HepG2 (cell line): Measurements from ENCODE around the gene CAMK1D. TPM values are rescaled to one million over a fixed set of nuclear protein-coding genes. Genes with fewer than 3 reads are reported as not detected.

Experiments used
- ATAC-seq: fragments of 200-7000 bp; cut with Tn5 transposase; 3 replicates; pipeline ENCODE4 v1.9.1; 2020; ENCODE audit warnings: mild to moderate bottlenecking, moderate library complexity
- BruUV-seq: library from RNA; stranded (reverse); fragments of 400-500 nt; replicated peaks from 2 replicates; lab custom pipeline; 2021; lab: Mats Ljungman, UMichigan
- CTCF ChIA-PET: fragments of 300-600 bp; formaldehyde crosslinking; extraction: SDS; loops from one replicate; lab custom pipeline; 2021; ENCODE audit warnings: low total read pairs, inconsistent platforms, low intra/inter-chr PET ratio; lab: Yijun Ruan, JAX
- POLR2A ChIA-PET: fragments of 350-600 bp; sonication (Branson Sonifier 250); formaldehyde crosslinking; loops from one replicate; lab custom pipeline; 2020; ENCODE audit warnings: antibody characterized with exemption, inconsistent platforms; lab: Yijun Ruan, JAX
- DNase-seq: peaks from one replicate; pipeline ENCODE4 v3.0.0-alpha.2; 2015; ENCODE audit warnings: low spot score
- FAIRE-seq: peaks from 3 replicates; lab custom pipeline; 2011; peaks lifted over from hg19 to GRCh38; lab: Jason Lieb, UNC
- H2AFZ ChIP-seq: one replicate; pipeline ENCODE4 v1.6.1; 2011; ENCODE audit warnings: low read length, inconsistent platforms
- H3K27ac ChIP-seq: fragments of 300-600 bp; 3 replicates; pipeline ENCODE4 v1.8.0; 2011; ENCODE audit warnings: mixed run types, mild to moderate bottlenecking, mixed read lengths, low read length, inconsistent platforms; ENCODE audit not compliant: insufficient read depth; ENCODE audit errors: extremely low read length
- H3K27me3 ChIP-seq, 2 experiments: fragments of 200-600 bp in 1 of 2; 2 replicates in 1 of 2; 3 replicates in 1 of 2; pipeline versions ENCODE4 v1.6.0 to v1.8.0; 2011; ENCODE audit warnings: low read length in 2 of 2, mild to moderate bottlenecking in 2 of 2, moderate library complexity in 2 of 2, inconsistent platforms in 1 of 2; ENCODE audit not compliant: insufficient read depth in 2 of 2, control insufficient read depth in 1 of 2
- H3K36me3 ChIP-seq, 2 experiments: fragments of 200-600 bp in 1 of 2; replicated peaks in 1 of 2; 2 replicates in 1 of 2; 3 replicates in 1 of 2; pipeline versions ENCODE4 v1.5.1 to v1.8.0; 2011; ENCODE audit warnings: low read length in 2 of 2, inconsistent platforms in 1 of 2; ENCODE audit not compliant: insufficient read depth in 2 of 2, control insufficient read depth in 1 of 2
- H3K4me1 ChIP-seq: 2 replicates; pipeline ENCODE4 v1.5.1; 2012; ENCODE audit warnings: low read length, inconsistent platforms; ENCODE audit not compliant: insufficient read depth
- H3K4me2 ChIP-seq: 2 replicates; pipeline ENCODE4 v1.6.0; 2011; ENCODE audit warnings: low read depth, low read length, inconsistent platforms
- H3K4me3 ChIP-seq, 3 experiments: fragments of 200-600 bp in 1 of 3; sonication (generic), shearing (Covaris generic) in 1 of 3; replicated peaks in 1 of 3; 2 replicates each; pipeline ENCODE4 v1.5.1; 2011 to 2016; ENCODE audit warnings: low read length in 3 of 3, inconsistent platforms in 2 of 3, low read depth in 2 of 3, mild to moderate bottlenecking in 2 of 3, control low read depth in 1 of 3, mixed read lengths in 1 of 3; ENCODE audit not compliant: insufficient read depth in 1 of 3
- H3K79me2 ChIP-seq: one replicate; pipeline ENCODE4 v1.6.1; 2011; ENCODE audit warnings: low read length, inconsistent platforms; ENCODE audit not compliant: insufficient read depth
- H3K9ac ChIP-seq: 2 replicates; pipeline ENCODE4 v1.6.0; 2011; ENCODE audit warnings: mild to moderate bottlenecking, low read depth, low read length, inconsistent platforms; ENCODE audit not compliant: insufficient read depth
- H3K9me3 ChIP-seq: 2 replicates; pipeline ENCODE4 v1.5.1; 2012; ENCODE audit warnings: mild to moderate bottlenecking, low read length
- H4K20me1 ChIP-seq: 2 replicates; pipeline ENCODE4 v1.6.0; 2011; ENCODE audit warnings: inconsistent platforms, mild to moderate bottlenecking, low read length, moderate library complexity; ENCODE audit not compliant: insufficient read depth
- CBX1 ChIP-seq: IDR thresholded peaks from one replicate; pipeline ENCODE4 v1.6.1; 2016; ENCODE audit warnings: antibody characterized with exemption, low read depth
- CREB1 ChIP-seq, 2 experiments: fragments of 450-650 bp in 1 of 2; IDR thresholded peaks; 2 replicates each; pipeline ENCODE4 v1.6.1; 2016 to 2017; ENCODE audit warnings: control low read depth in 1 of 2, mild to moderate bottlenecking in 1 of 2, missing compliant biosample characterization in 1 of 2, missing genetic modification characterization in 1 of 2
- MTF2 ChIP-seq: sonication (generic); formaldehyde crosslinking; IDR thresholded peaks from 2 replicates; pipeline ENCODE4 v1.5.0; 2020; ENCODE audit warnings: missing genetic modification reagents, borderline replicate concordance
- NFE2L1 ChIP-seq: sonication (generic); formaldehyde crosslinking; IDR thresholded peaks from 2 replicates; pipeline ENCODE4 v1.4.0; 2020; ENCODE audit warnings: missing genetic modification reagents, mild to moderate bottlenecking, borderline replicate concordance
- NKX3-1 ChIP-seq: sonication (generic); formaldehyde crosslinking; IDR thresholded peaks from 2 replicates; pipeline ENCODE4 v1.5.0; 2020; ENCODE audit warnings: missing genetic modification reagents
- RAD21 ChIP-seq: fragments of 450-650 bp; formaldehyde crosslinking; IDR thresholded peaks from 2 replicates; pipeline ENCODE4 v1.5.0; 2020; ENCODE audit warnings: mild to moderate bottlenecking
- SOX6 ChIP-seq, 2 experiments: fragments of 450-650 bp in 1 of 2; sonication (generic) in 1 of 2; formaldehyde crosslinking in 1 of 2; IDR thresholded peaks; 2 replicates each; pipeline versions ENCODE4 v1.4.0 to v1.6.1; 2017 to 2020; ENCODE audit warnings: antibody characterized with exemption in 1 of 2, mild to moderate bottlenecking in 1 of 2, missing genetic modification reagents in 1 of 2
- ZNF563 ChIP-seq: sonication (generic); formaldehyde crosslinking; IDR thresholded peaks from 2 replicates; pipeline ENCODE4 v1.8.0; 2022; ENCODE audit warnings: mild to moderate bottlenecking, moderate library complexity, missing genetic modification reagents
- ZNF883 ChIP-seq: sonication (generic); formaldehyde crosslinking; IDR thresholded peaks from 2 replicates; pipeline ENCODE4 v1.5.1; 2020; ENCODE audit warnings: mild to moderate bottlenecking, missing genetic modification reagents; ENCODE audit errors: not compliant biosample characterization
- WGBS: methylation state at CpG from one replicate; pipeline ENCODE4 v1.1.6; 2017; ENCODE audit warnings: low lambda C conversion rate; 5-methylcytosine and 5-hydroxymethylcytosine counted together
- in situ Hi-C: cut with HindIII; loops from 2 replicates; pipeline ENCODE4 v1.10.0; 2017; ENCODE audit warnings: low pct_unique_long_range_greater_than_20kb; ENCODE audit not compliant: extremely low pct_ligation_motif_present
- intact Hi-C: fragments of 100-400 bp; cut with micrococcal nuclease; formaldehyde crosslinking; loops from one replicate; pipeline ENCODE4 v1.10.0; 2022; ENCODE audit not compliant: unreplicated experiment
- polyA plus RNA-seq, 8 experiments: library from polyadenylated mRNA; depleted of rRNA in 3 of 8; stranded (reverse) in 7 of 8; unstranded in 1 of 8; fragments of >200 nt; fragmentation: Illumina TruSeq in 4 of 8; extraction: Trizol in 4 of 8; gene quantifications; 2 replicates each; pipeline versions ENCODE4 v1.2.1 to v1.2.3, GENCODE V29; 2011 to 2016; ENCODE audit warnings: low read depth in 4 of 8, missing spikeins in 1 of 8, mixed read lengths in 1 of 8; ENCODE audit not compliant: insufficient read depth in 1 of 8
- total RNA-seq, 5 experiments: library from RNA; depleted of rRNA; stranded (reverse); fragments of >200 nt; fragmentation: Illumina TruSeq; extraction: Trizol; gene quantifications; 2 replicates each; pipeline ENCODE4 v1.2.3, GENCODE V29; 2016; ENCODE audit warnings: low read depth in 1 of 5
- TF ChIP-seq, protein P1 (sequence below): sonication (generic); formaldehyde crosslinking; IDR thresholded peaks from 2 replicates; pipeline ENCODE4 v1.4.0; 2020; ENCODE audit warnings: mild to moderate bottlenecking, missing genetic modification reagents, borderline replicate concordance
- TF ChIP-seq, protein P2 (sequence below): sonication (generic); formaldehyde crosslinking; IDR thresholded peaks from 2 replicates; pipeline ENCODE4 v1.4.0; 2020; ENCODE audit warnings: missing genetic modification reagents, borderline replicate concordance
- TF ChIP-seq, protein P3 (sequence below): sonication (generic); formaldehyde crosslinking; IDR thresholded peaks from 2 replicates; pipeline ENCODE4 v1.8.0; 2022; ENCODE audit warnings: missing genetic modification reagents, low read depth, mild to moderate bottlenecking, borderline replicate concordance

The CAMK1D gene
- total and polyA plus RNA-seq, 2 of the 13 experiments (the other 11 are each of a cell fraction or from before 2014, with no cell fraction given) = under 0.01 TPM; not detected in 1

DNA sequence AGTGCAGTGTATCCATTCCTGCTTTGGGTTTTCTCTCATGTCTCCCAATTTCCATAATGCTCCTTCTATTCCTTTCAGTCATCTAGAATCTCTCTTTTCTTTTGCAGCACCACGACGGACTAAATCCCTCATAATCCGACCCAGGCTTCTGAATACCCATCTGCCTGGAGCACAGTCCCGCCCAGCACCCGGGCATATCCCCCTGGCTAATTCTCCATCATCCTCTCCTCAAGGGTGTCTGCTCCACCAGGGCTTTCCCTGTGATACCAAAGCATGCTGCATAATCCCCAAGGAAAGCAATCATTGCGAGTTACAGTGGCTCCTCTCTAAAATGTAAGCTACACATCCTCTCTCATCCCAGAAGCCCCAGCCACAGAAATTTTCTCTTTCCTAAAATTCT lies 330.3 kb downstream of the CAMK1D start:
- peaks cover 0 to 1% of the 10 kb centered on the region in 2 experiments; a peak in 1 of 5 replicates for H3K27me3 ChIP-seq
- FAIRE-seq (no peak), ATAC-seq (no peak), DNase-seq (no peak)
- BruUV-seq = no TSS peak
- no peak overlapping the region for H3K9ac ChIP-seq
- H3K9me3 ChIP-seq = no peaks in the 10 kb centered on the region
- no peak overlapping the region for H3K4me3 ChIP-seq
- no peak overlapping the region for H3K27ac ChIP-seq
- no peak overlapping the region for H2AFZ ChIP-seq
- no peaks in the 10 kb centered on the region for H3K36me3 ChIP-seq
- no peaks in the 10 kb centered on the region for H3K79me2 ChIP-seq
- no peaks in the 10 kb centered on the region for H4K20me1 ChIP-seq
- no peak overlapping the region for H3K4me2 ChIP-seq
- ChIA-PET POLR2A (no interaction called here), CTCF (no interaction called here)
- in situ Hi-C loops = no loop called here
- TF ChIP-seq CBX1 (no peak), NFE2L1 (CRISPR knock-in tag) (no peak), NKX3-1 (CRISPR knock-in tag) (no peak), SOX6 (IDR thresholded peaks at IDR 0.05) (no peak), SOX6 (CRISPR knock-in tag; IDR thresholded peaks at IDR 0.05) (no peak), ZNF883 (CRISPR knock-in tag) (no peak), ZNF563 (CRISPR knock-in tag) (no peak), CREB1 (IDR thresholded peaks at IDR 0.05) (no peak), CREB1 (CRISPR knock-in tag; IDR thresholded peaks at IDR 0.05) (no peak), RAD21 (CRISPR knock-in tag) (no peak), MTF2 (CRISPR knock-in tag) (no peak)
- TF ChIP-seq, protein P1, sequence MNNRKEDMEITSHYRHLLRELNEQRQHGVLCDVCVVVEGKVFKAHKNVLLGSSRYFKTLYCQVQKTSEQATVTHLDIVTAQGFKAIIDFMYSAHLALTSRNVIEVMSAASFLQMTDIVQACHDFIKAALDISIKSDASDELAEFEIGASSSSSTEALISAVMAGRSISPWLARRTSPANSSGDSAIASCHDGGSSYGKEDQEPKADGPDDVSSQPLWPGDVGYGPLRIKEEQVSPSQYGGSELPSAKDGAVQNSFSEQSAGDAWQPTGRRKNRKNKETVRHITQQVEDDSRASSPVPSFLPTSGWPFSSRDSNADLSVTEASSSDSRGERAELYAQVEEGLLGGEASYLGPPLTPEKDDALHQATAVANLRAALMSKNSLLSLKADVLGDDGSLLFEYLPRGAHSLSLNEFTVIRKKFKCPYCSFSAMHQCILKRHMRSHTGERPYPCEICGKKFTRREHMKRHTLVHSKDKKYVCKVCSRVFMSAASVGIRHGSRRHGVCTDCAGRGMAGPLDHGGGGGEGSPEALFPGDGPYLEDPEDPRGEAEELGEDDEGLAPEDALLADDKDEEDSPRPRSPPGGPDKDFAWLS (CRISPR knock-in tag) = no peak
- TF ChIP-seq, protein P2, sequence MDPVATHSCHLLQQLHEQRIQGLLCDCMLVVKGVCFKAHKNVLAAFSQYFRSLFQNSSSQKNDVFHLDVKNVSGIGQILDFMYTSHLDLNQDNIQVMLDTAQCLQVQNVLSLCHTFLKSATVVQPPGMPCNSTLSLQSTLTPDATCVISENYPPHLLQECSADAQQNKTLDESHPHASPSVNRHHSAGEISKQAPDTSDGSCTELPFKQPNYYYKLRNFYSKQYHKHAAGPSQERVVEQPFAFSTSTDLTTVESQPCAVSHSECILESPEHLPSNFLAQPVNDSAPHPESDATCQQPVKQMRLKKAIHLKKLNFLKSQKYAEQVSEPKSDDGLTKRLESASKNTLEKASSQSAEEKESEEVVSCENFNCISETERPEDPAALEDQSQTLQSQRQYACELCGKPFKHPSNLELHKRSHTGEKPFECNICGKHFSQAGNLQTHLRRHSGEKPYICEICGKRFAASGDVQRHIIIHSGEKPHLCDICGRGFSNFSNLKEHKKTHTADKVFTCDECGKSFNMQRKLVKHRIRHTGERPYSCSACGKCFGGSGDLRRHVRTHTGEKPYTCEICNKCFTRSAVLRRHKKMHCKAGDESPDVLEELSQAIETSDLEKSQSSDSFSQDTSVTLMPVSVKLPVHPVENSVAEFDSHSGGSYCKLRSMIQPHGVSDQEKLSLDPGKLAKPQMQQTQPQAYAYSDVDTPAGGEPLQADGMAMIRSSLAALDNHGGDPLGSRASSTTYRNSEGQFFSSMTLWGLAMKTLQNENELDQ (CRISPR knock-in tag) = no peak
- TF ChIP-seq, protein P3, sequence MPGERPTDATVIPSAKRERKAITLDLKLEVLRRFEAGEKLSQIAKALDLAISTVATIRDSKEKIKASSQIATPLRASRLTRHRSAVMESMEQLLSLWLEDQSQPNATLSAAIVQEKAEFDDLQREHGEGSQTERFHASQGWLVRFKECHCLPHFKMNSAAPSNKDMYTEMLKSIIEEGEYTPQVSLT (CRISPR knock-in tag) = no peak
- H3K4me1 ChIP-seq = no peaks in the 10 kb centered on the region
- intact Hi-C loops = no loop called here
- 0% methylated on average over 6 of the region's 6 CpGs for WGBS
